ENCODE data around the gene ZNF175. TPM values are rescaled to one million over a fixed set of nuclear protein-coding genes. Genes with fewer than 3 reads are reported as not detected.

The ZNF175 gene
- polyA plus RNA-seq, 1 of the 3 experiments (the other 2 are of a cell fraction), result 3.1 TPM

- TF ChIP-seq REST (IDR thresholded peaks at IDR 0.05; ENCODE audit: low read depth, low read length) (no peak), RXRA (IDR thresholded peaks at IDR 0.05; ENCODE audit: borderline replicate concordance, low read depth) (no peak), MEF2A (IDR thresholded peaks at IDR 0.05; ENCODE audit: borderline replicate concordance, low read depth) (no peak), CHD2 (IDR thresholded peaks at IDR 0.05; ENCODE audit: low read length, partially characterized antibody) (no peak), ZBTB33 (IDR thresholded peaks at IDR 0.05; ENCODE audit: borderline replicate concordance, low read depth) (no peak), FOXM1 (IDR thresholded peaks at IDR 0.05; ENCODE audit: low read depth) (no peak), TCF12 (IDR thresholded peaks at IDR 0.05) (no peak)
These were observed 31.2 kb upstream of the ZNF175 start (continued) for GRCh38 chr19:51539821-51540366.

- no peak overlapping the region for H2AFZ ChIP-seq (ENCODE audit: low read depth)
- no peak for TF ChIP-seq USF2 (IDR thresholded peaks at IDR 0.05; ENCODE audit: borderline replicate concordance, low read depth, low read length)
- TF ChIP-seq FOXM1 (IDR thresholded peaks at IDR 0.05; ENCODE audit: low read depth), result no peak
- TF ChIP-seq CTCF (IDR thresholded peaks at IDR 0.05), result no peak
- TF ChIP-seq NRF1 (IDR thresholded peaks at IDR 0.05; ENCODE audit: low read depth, low read length), result no peak
- no peak for TF ChIP-seq EP300 (IDR thresholded peaks at IDR 0.05; ENCODE audit: borderline replicate concordance in 1 of 2, low read depth in 1 of 2, low read length in 1 of 2)
- no peak for TF ChIP-seq PBX3 (IDR thresholded peaks at IDR 0.05)
- no peak for TF ChIP-seq REST (IDR thresholded peaks at IDR 0.05; ENCODE audit: low read depth, low read length)
- no peak for TF ChIP-seq JUND (IDR thresholded peaks at IDR 0.05)
- no peak overlapping the region for H3K9ac ChIP-seq
- no peaks in the 10 kb centered on the region for H3K4me1 ChIP-seq (ENCODE audit: control insufficient read depth in 1 of 2, insufficient read depth in 2 of 2, low read depth in 1 of 2, low read length in 1 of 2)
- DNase-seq, result no peak
- H3K27me3 ChIP-seq (ENCODE audit: insufficient read depth), result peaks cover 30% of the 10 kb centered on the region; the same call in 1 of the 2 replicates
- no peaks in the 10 kb centered on the region for H3F3A ChIP-seq (replicated peaks; ENCODE audit: insufficient read depth)
- no peak overlapping the region for H3K4me3 ChIP-seq (ENCODE audit: low read depth in 2 of 2, low read length in 1 of 2)
- no peaks in the 10 kb centered on the region for H3K36me3 ChIP-seq (replicated peaks in 1 of 2; ENCODE audit: control insufficient read depth in 1 of 2, insufficient read depth in 2 of 2, low read length in 1 of 2)
- WGBS (ENCODE audit: low lambda C conversion rate), result 0% methylated on average over 4 of the region's 10 CpGs
- no peaks in the 10 kb centered on the region for H3K79me2 ChIP-seq (ENCODE audit: insufficient read depth)
- H3K4me2 ChIP-seq, result no peak overlapping the region
- no peaks in the 10 kb centered on the region for H4K20me1 ChIP-seq (ENCODE audit: insufficient read depth)
- H3K9me3 ChIP-seq, result no peaks in the 10 kb centered on the region
- H3K9me2 ChIP-seq, result no peaks in the 10 kb centered on the region
- no peak overlapping the region for H3K27ac ChIP-seq (ENCODE audit: low read depth in 2 of 2, low read length in 1 of 2)
- ChIA-PET CTCF (interaction anchor here (0.9 kb wide), 1 partner anchor 26 kb away, joined by 5 read pairs; no protein-coding TSS in a partner anchor), POLR2A (no interaction called here)
These were observed 29.4 kb upstream of the ZNF175 start for GRCh38 chr19:51541458-51542357.

Measured in SK-N-SH (cell line).